Tibial nerve (tissue), 4 donors: ENCODE data around the gene HES4. TPM values are rescaled to one million over a fixed set of nuclear protein-coding genes. Genes with fewer than 3 reads are reported as not detected.
"Not testable (repeated sequence)": the region's sequence is repeated elsewhere in the genome, so short reads cannot be mapped to it uniquely, and the experiment has no call there.

Source experiments
- DNase-seq, 2 donors: peaks; one replicate each; pipeline ENCODE4 v3.0.0-alpha.2; 2019; ENCODE audit warnings: low spot score in 2 of 2
- H3K27ac ChIP-seq, 4 donors: fragments of 200-600 bp; sonication (generic) in 3 of 4; one replicate each; pipeline ENCODE4 v1.5.1; 2017 to 2019; ENCODE audit warnings: mild to moderate bottlenecking in 1 of 4
- H3K27me3 ChIP-seq, 2 donors: fragments of 200-600 bp; sonication (generic) in 1 of 2; one replicate each; pipeline versions ENCODE4 v1.5.1 to v1.6.0; 2017 to 2019
- H3K36me3 ChIP-seq, 3 donors: fragments of 200-600 bp; sonication (generic); one replicate each; pipeline ENCODE4 v1.5.1; 2018 to 2019
- H3K4me1 ChIP-seq, 4 donors: fragments of 200-600 bp; sonication (generic) in 3 of 4; one replicate each; pipeline ENCODE4 v1.5.1; 2017 to 2019
- H3K4me3 ChIP-seq, 4 donors: fragments of 200-600 bp; sonication (generic) in 3 of 4; one replicate each; pipeline ENCODE4 v1.5.1; 2017 to 2019; ENCODE audit warnings: mild to moderate bottlenecking in 1 of 4, moderate library complexity in 1 of 4
- H3K9me3 ChIP-seq, 4 donors: fragments of 200-600 bp; sonication (generic) in 3 of 4; one replicate each; pipeline ENCODE4 v1.5.1; 2017 to 2019
- EP300 ChIP-seq, 2 donors: sonication (generic); formaldehyde crosslinking; IDR thresholded peaks; one replicate each; pipeline ENCODE4 v1.6.1; 2017; ENCODE audit warnings: antibody characterized with exemption in 2 of 2, mild to moderate bottlenecking in 1 of 2
- POLR2A ChIP-seq, 2 donors: fragments of 450-650 bp; IDR thresholded peaks; one replicate each; pipeline ENCODE4 v1.6.1; 2017; ENCODE audit warnings: antibody characterized with exemption in 2 of 2, mild to moderate bottlenecking in 2 of 2, moderate library complexity in 2 of 2
- WGBS, 2 donors: methylation state at CpG; one replicate each; pipeline ENCODE4 v1.1.5; 2018; 5-methylcytosine and 5-hydroxymethylcytosine counted together
- total RNA-seq, 4 donors: library from RNA; depleted of rRNA; stranded (reverse); fragments of >200 nt; gene quantifications; one replicate each; pipeline ENCODE4 v1.1.0, GENCODE V29; 2016
- TF ChIP-seq, protein P1 (sequence below), 5 experiments: fragments of 200-600 bp in 3 of 5; fragments of 450-650 bp in 2 of 5; sonication (generic) in 3 of 5; IDR thresholded peaks; one replicate each; pipeline ENCODE4 v1.5.1; 2016 to 2019; ENCODE audit warnings: antibody characterized with exemption in 5 of 5, mild to moderate bottlenecking in 3 of 5, moderate library complexity in 2 of 5

HES4 gene
- total RNA-seq, 4 donors from 2014 or later: 26.9 to 70.8 (median 58.7) TPM

DNA sequence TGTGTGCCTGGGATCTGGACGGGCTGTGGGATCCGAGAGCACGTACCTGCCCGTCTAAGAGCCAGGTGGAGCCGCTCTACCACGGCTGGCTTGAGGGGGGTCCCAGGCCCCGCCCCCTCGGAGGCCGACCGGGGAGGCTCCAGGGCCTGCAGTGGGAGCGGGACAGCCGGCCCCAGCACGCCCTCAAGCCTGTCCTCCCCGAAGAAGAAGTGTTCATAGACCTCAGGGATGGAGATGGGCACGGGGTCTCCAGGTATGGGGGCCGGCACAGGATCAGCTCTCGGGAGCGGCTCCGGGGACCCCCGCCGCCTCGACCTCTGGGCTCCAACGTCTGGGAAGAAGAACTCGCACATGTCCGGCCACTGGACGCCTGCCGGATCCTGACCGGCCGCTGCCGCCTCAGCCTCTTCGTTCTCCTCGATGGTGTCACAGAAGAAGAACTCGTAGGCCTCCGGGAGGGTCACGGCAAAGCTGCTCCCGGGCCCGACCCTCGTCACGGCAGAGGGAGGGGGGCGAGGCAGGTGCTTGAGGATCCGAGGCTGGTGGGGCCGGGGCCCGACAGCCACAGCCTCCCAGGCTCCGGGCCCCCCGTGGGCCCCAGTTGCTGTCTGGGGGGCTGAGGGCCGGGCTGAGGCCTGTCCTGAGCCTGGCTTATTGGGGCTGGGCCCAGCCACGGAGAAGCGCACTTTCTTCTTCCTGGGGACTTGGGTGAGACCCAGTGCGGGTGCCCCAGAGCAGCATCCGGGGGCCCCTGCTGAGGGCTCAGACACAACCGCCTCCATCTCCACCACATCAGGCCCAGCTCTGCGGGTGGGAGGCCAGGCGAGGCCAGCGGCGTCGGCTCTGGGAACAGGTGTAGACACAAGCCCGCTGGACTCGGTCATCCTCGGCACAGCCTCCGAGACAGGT is 20.8 kb downstream of the HES4 start:
- Histone ChIP-seq H3K4me3 (no peak overlapping the region), H3K9me3 (no peaks in the 10 kb centered on the region), H3K27ac (no peak overlapping the region), H3K27me3 (peaks cover 0 to 45% of the 10 kb centered on the region in 2 donors), H3K36me3 (no peaks in the 10 kb centered on the region), H3K4me1 (peaks cover 0 to 12% (median under 1%) of the 10 kb centered on the region in 4 donors)
- no peak for DNase-seq
- 83 to 87% methylated on average over 30 to 57 of the region's 60 CpGs for WGBS, 2 donors
- no peak for TF ChIP-seq EP300 (IDR thresholded peaks at IDR 0.05)
- no peak for TF ChIP-seq POLR2A (IDR thresholded peaks at IDR 0.05)
- TF ChIP-seq, protein P1, sequence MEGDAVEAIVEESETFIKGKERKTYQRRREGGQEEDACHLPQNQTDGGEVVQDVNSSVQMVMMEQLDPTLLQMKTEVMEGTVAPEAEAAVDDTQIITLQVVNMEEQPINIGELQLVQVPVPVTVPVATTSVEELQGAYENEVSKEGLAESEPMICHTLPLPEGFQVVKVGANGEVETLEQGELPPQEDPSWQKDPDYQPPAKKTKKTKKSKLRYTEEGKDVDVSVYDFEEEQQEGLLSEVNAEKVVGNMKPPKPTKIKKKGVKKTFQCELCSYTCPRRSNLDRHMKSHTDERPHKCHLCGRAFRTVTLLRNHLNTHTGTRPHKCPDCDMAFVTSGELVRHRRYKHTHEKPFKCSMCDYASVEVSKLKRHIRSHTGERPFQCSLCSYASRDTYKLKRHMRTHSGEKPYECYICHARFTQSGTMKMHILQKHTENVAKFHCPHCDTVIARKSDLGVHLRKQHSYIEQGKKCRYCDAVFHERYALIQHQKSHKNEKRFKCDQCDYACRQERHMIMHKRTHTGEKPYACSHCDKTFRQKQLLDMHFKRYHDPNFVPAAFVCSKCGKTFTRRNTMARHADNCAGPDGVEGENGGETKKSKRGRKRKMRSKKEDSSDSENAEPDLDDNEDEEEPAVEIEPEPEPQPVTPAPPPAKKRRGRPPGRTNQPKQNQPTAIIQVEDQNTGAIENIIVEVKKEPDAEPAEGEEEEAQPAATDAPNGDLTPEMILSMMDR (IDR thresholded peaks at IDR 0.05): no peak

DNA sequence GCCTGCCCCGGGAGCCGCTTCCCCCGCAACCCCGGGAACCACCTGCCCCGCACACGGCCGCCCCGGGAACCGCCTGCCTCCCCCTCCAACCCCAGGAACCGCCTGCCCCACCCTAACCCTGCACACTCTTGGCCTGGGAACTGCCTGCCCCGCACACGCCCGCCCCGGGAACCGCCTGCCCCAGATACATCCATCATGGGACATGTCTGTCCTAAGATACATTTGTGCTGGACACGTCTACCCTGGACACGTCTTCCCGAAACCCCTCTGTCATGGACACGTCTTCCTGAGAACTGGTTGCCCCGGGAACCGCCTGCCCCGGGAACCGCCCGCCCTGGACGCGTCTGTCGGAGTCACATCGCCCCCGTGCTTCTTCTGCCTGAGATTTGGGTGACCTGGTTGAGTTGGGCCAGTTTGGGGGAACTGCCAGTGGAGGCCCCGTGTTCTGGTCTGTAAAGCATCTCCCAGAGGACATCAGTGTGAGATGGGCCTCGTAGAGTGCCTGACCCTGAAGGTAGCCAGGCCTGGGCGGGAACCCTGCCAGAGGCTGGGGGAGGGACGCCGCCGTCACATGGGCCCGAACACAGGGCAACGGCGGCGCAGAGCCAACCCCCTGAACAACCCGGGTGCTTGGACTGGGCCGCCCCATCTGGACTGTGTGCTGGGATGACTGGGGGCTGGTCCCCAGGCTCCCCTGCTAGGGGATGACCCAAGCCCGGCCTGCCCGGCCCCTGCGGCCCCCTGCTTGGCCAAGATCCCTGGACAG is 21.6 kb downstream of the HES4 start:
- H3K9me3 ChIP-seq: no peaks in the 10 kb centered on the region
- TF ChIP-seq EP300 (IDR thresholded peaks at IDR 0.05) (no peak), POLR2A (IDR thresholded peaks at IDR 0.05) (no peak)
- TF ChIP-seq, protein P1 (IDR thresholded peaks at IDR 0.05): no peak
- H3K36me3 ChIP-seq: no peaks in the 10 kb centered on the region
- no peak overlapping the region for H3K27ac ChIP-seq
- H3K27me3 ChIP-seq: peaks cover 0 to 45% of the 10 kb centered on the region in 2 donors
- WGBS, 2 donors: 85 to 92% methylated on average over 32 to 33 of the region's 44 CpGs
- DNase-seq: no peak
- H3K4me3 ChIP-seq: no peak overlapping the region
- H3K4me1 ChIP-seq: peaks cover 0 to 8% (median 0%) of the 10 kb centered on the region in 4 donors

DNA sequence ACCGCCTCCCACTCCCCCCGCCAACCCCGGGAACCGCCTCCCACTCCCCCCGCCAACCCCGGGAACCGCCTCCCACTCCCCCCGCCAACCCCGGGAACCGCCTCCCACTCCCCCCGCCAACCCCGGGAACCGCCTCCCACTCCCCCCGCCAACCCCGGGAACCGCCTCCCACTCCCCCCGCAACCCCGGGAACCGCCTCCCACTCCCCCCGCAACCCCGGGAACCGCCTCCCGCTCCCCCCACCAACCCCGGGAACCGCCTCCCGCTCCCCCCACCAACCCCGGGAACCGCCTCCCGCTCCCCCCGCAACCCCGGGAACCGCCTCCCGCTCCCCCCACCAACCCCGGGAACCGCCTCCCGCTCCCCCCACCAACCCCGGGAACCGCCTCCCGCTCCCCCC is 23.1 kb downstream of the HES4 start:
- H3K9me3 ChIP-seq, H3K4me3 ChIP-seq, H3K4me1 ChIP-seq, DNase-seq, H3K36me3 ChIP-seq, H3K27ac ChIP-seq: not testable (repeated sequence)
- no CpG with 5 or more reads among the region's 39 CpGs for WGBS, 2 donors
- H3K27me3 ChIP-seq: peaks cover 0 to 47% of the 10 kb centered on the region in 2 donors

DNA sequence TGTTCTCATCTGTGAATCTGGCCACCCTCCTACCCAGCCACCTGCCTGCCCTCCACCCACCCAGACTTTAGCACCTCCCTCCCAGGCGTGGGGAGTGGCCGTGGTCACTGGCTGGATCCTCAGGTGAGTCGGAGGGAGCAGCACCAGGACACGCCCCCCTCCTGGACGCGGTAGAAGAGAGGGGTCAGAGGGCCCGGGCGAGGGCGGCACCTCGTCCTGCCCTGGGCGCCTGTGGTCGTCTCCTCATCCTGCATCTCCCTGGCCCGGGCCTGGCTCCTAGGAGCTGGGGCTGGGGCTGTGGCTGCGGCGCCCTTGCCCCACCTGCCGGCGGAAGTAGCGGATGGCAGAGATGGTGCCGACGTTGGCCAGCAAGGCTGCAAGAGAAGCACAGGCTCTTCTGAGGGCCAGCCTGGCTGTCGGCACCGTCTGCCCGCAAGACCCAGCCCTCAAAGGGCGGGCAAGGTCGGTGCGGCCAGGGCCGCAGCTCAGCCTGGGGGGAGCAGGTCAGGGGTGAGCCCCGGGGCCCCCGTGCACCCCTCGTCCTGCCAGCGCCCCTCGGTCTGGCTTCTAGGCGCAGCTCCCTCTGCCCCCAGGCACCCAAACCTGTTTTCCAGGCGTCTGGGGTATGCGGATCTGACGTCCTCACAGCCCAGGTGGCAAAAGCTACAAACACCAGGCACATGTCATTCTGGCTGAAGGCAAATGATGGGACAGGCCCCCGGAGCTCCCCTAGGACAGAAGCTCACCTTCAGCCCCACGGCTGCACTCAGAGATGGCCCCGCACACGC is 23.8 kb downstream of the HES4 start:
- 0 to 12% methylated on average over 4 to 32 of the region's 40 CpGs for WGBS, 2 donors
- Histone ChIP-seq H3K9me3 (no peaks in the 10 kb centered on the region), H3K4me1 (peaks cover 0 to 8% (median 0%) of the 10 kb centered on the region in 4 donors), H3K27me3 (peaks cover 0 to 54% of the 10 kb centered on the region in 2 donors), H3K36me3 (no peaks in the 10 kb centered on the region), H3K4me3 (peak overlapping the region in 1 of 4 donors; percentile 19), H3K27ac (no peak overlapping the region)
- DNase-seq: no peak
- TF ChIP-seq, protein P1 (IDR thresholded peaks at IDR 0.05): peak; percentile 37 to 61 (median 53)
- TF ChIP-seq EP300 (IDR thresholded peaks at IDR 0.05): no peak

DNA sequence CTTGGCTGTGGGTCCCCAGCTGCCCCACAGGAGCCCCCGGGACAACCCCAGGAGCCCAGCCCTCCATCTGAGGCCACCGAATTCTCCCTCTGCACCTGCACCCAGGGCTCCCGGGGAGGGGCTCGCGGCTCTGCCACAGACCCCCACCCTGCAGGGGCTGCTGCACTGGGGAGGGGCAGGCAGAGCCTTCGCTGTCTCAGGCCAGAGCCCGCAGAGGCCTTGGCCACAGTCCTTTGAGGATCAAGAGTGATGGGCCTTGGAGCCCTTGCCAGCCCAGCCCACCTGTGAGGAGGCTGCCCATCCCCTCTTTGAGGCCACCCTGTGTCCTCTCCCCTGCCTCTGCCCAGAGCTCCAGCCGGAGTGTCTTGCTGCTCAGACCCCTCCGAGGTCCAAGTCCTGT is 24.5 kb downstream of the HES4 start:
- Histone ChIP-seq H3K36me3 (no peaks in the 10 kb centered on the region), H3K4me1 (peaks cover 0 to 8% (median 0%) of the 10 kb centered on the region in 4 donors), H3K27me3 (peaks cover 2 to 61% of the 10 kb centered on the region in 2 donors), H3K9me3 (no peaks in the 10 kb centered on the region), H3K27ac (no peak overlapping the region), H3K4me3 (no peak overlapping the region)
- TF ChIP-seq POLR2A (IDR thresholded peaks at IDR 0.05) (no peak), EP300 (IDR thresholded peaks at IDR 0.05) (no peak)
- TF ChIP-seq, protein P1 (IDR thresholded peaks at IDR 0.05): no peak
- no peak for DNase-seq
- WGBS, 2 donors: 50 to 72% methylated on average over 4 to 6 of the region's 9 CpGs
